ENCODE results near the gene GZMH. TPM values are rescaled to one million over a fixed set of nuclear protein-coding genes. Genes with fewer than 3 reads are reported as not detected.

GZMH gene
- polyA plus RNA-seq, 3 donors = 0.15 to 1.6 (median 0.94) TPM

- H3K27ac ChIP-seq (ENCODE audit: low read depth in 1 of 2, low read length in 2 of 2) = no peak overlapping the region
These were observed 4.3 kb upstream of the GZMH start for GRCh38 chr14:24613747-24614146.

GRCh38 chr14:24613241-24613640 lies 3.8 kb upstream of the GZMH start:
- Mint-ChIP-seq H3K27me3 (ENCODE audit: low read depth in 3 of 3) (peaks cover 0 to 2% (median 0%) of the 10 kb centered on the region in 3 donors), H3K4me3 (no peak overlapping the region), H3K4me1 (peaks cover 23% of the 10 kb centered on the region), H3K27ac (peak overlapping the region in 1 of 7 donors; percentile 0), H3K36me3 (no peaks in the 10 kb centered on the region), H3K9me3 (peaks cover 0 to 8% (median 3%) of the 10 kb centered on the region in 7 donors)
- H3K27ac ChIP-seq (ENCODE audit: low read depth in 1 of 2, low read length in 2 of 2) = no peak overlapping the region
- H3K9me3 ChIP-seq (replicated peaks in 1 of 2; ENCODE audit: control insufficient read depth in 1 of 2, insufficient read depth in 1 of 2, low read length in 2 of 2) = peaks cover 0 to 4% of the 10 kb centered on the region in 2 donors
- no peaks in the 10 kb centered on the region for H4K20me1 ChIP-seq (ENCODE audit: insufficient read depth, low read length)
- peaks cover 5 to 6% of the 10 kb centered on the region in 2 donors for H3K4me1 ChIP-seq (ENCODE audit: control insufficient read depth in 1 of 2, insufficient read depth in 2 of 2, low read length in 2 of 2)
- no peak overlapping the region for H3K4me2 ChIP-seq (replicated peaks; ENCODE audit: extremely low read depth, low read length, poor library complexity, severe bottlenecking)
- no peaks in the 10 kb centered on the region for H3K27me3 ChIP-seq (ENCODE audit: control insufficient read depth in 2 of 2, insufficient read depth in 2 of 2, low read length in 2 of 2)
- H3K79me2 ChIP-seq (ENCODE audit: insufficient read depth, low read length) = no peaks in the 10 kb centered on the region
- no CpG with 5 or more reads among the region's 1 CpG for WGBS (ENCODE audit: insufficient coverage)
- no peak overlapping the region for H3K4me3 ChIP-seq (replicated peaks in 1 of 3; ENCODE audit: low read depth in 2 of 3, low read length in 3 of 3)
- H3K36me3 ChIP-seq (replicated peaks in 1 of 2; ENCODE audit: control insufficient read depth in 1 of 2, insufficient read depth in 2 of 2, low read length in 2 of 2) = no peaks in the 10 kb centered on the region
- no peak for TF ChIP-seq CTCF (IDR thresholded peaks at IDR 0.05)
- no peak overlapping the region for H2AFZ ChIP-seq (ENCODE audit: insufficient read depth, low read depth, low read length, poor library complexity, severe bottlenecking)
- H3K9ac ChIP-seq (ENCODE audit: insufficient read depth, low read length, poor library complexity, severe bottlenecking) = no peak overlapping the region
- intact Hi-C loops (cut with micrococcal nuclease) = no loop called here
- peak; percentile 6 to 26 (median 26) for DNase-seq

More at GRCh38 chr14:24613747-24614146, 4.3 kb upstream of the GZMH start:
- Mint-ChIP-seq H3K27me3 (ENCODE audit: low read depth in 3 of 3) (peaks cover 0 to 2% (median 0%) of the 10 kb centered on the region in 3 donors), H3K4me1 (peaks cover 19% of the 10 kb centered on the region), H3K36me3 (no peaks in the 10 kb centered on the region), H3K4me3 (no peak overlapping the region), H3K9me3 (peaks cover 0 to 10% (median 3%) of the 10 kb centered on the region in 7 donors), H3K27ac (peak overlapping the region in 1 of 7 donors; percentile 0)
- no CpG with 5 or more reads among the region's 2 CpGs for WGBS (ENCODE audit: insufficient coverage)
- intact Hi-C loops (cut with micrococcal nuclease) = no loop called here
- Histone ChIP-seq H3K4me2 (replicated peaks; ENCODE audit: extremely low read depth, low read length, poor library complexity, severe bottlenecking) (no peak overlapping the region), H3K4me3 (replicated peaks in 1 of 3; ENCODE audit: low read depth in 2 of 3, low read length in 3 of 3) (no peak overlapping the region), H2AFZ (ENCODE audit: insufficient read depth, low read depth, low read length, poor library complexity, severe bottlenecking) (no peak overlapping the region), H3K9me3 (replicated peaks in 1 of 2; ENCODE audit: control insufficient read depth in 1 of 2, insufficient read depth in 1 of 2, low read length in 2 of 2) (peaks cover 0 to 4% of the 10 kb centered on the region in 2 donors), H3K36me3 (replicated peaks in 1 of 2; ENCODE audit: control insufficient read depth in 1 of 2, insufficient read depth in 2 of 2, low read length in 2 of 2) (no peaks in the 10 kb centered on the region), H3K79me2 (ENCODE audit: insufficient read depth, low read length) (no peaks in the 10 kb centered on the region), H3K9ac (ENCODE audit: insufficient read depth, low read length, poor library complexity, severe bottlenecking) (no peak overlapping the region), H3K27me3 (ENCODE audit: control insufficient read depth in 2 of 2, insufficient read depth in 2 of 2, low read length in 2 of 2) (no peaks in the 10 kb centered on the region), H4K20me1 (ENCODE audit: insufficient read depth, low read length) (no peaks in the 10 kb centered on the region), H3K4me1 (ENCODE audit: control insufficient read depth in 1 of 2, insufficient read depth in 2 of 2, low read length in 2 of 2) (peaks cover 5 to 6% of the 10 kb centered on the region in 2 donors)
- no peak for DNase-seq
- TF ChIP-seq CTCF (IDR thresholded peaks at IDR 0.05) = no peak

Data from CD14-positive monocyte (primary cell).